ENCODE data around the gene TENT4A. TPM values are rescaled to one million over a fixed set of nuclear protein-coding genes. Genes with fewer than 3 reads are reported as not detected.

Gene TENT4A
- total and polyA plus RNA-seq, 2 of the 13 experiments (the other 11 are each of a cell fraction or from before 2014, with no cell fraction given) = 6.3 to 13.3 TPM

DNA sequence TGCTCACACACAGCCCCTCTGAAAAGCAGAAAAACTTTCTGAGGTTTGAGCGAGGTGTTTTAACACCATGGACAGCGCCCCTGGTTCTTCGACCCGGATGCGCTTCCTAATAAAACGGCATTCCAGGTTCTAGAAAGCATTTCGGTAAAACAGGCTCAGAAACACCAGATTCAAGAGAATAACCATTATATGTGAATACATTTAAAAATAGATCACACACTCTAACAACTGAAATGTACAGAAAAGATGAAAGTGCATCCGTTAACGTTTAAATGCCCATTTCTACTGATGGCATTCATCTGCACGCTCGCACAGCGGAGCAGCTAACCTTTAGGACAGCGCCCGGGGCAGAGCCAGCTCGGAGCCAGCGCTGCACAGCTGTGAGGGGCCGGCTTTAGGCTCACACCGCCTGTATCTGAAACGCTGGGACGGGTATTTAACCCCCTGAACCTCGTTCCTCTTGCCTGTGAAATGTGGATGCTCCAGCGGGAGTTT is 26.3 kb upstream of the TENT4A start (continued):
- TF ChIP-seq ZNF800 (CRISPR knock-in tag; IDR thresholded peaks at IDR 0.05) (peak; percentile 64; the same call in 1 of the 2 replicates), MEF2D (CRISPR knock-in tag; IDR thresholded peaks at IDR 0.05) (no peak), ZNF878 (CRISPR knock-in tag; IDR thresholded peaks at IDR 0.05) (peak; percentile 52; the same call in 1 of the 2 replicates), CENPBD1 (CRISPR knock-in tag; IDR thresholded peaks at IDR 0.05; ENCODE audit: borderline replicate concordance, low read depth) (no peak), THAP9 (CRISPR knock-in tag; IDR thresholded peaks at IDR 0.05; ENCODE audit: borderline replicate concordance) (no peak), CBX5 (CRISPR knock-in tag; IDR thresholded peaks at IDR 0.05; ENCODE audit: borderline replicate concordance) (no peak), ZNF597 (CRISPR knock-in tag; IDR thresholded peaks at IDR 0.05) (no peak), CBFB (CRISPR knock-in tag; IDR thresholded peaks at IDR 0.05) (no peak), ZFAT (CRISPR knock-in tag; conservative IDR thresholded peaks at IDR 0.05) (no peak), ZNF891 (CRISPR knock-in tag; IDR thresholded peaks at IDR 0.05) (no peak), AGO1 (IDR thresholded peaks at IDR 0.05; ENCODE audit: low read depth, low read length, poor library complexity, severe bottlenecking) (no peak), SNAI1 (CRISPR knock-in tag; IDR thresholded peaks at IDR 0.05; ENCODE audit: borderline replicate concordance) (no peak), SMARCC2 (IDR thresholded peaks at IDR 0.05) (no peak), ZNF777 (CRISPR knock-in tag; IDR thresholded peaks at IDR 0.05) (no peak), HDAC1 (CRISPR knock-in tag; IDR thresholded peaks at IDR 0.05) (peak; percentile 37; the same call in 1 of the 2 replicates), ZBTB3 (CRISPR knock-in tag; IDR thresholded peaks at IDR 0.05; ENCODE audit: borderline replicate concordance, low read depth) (no peak), ZNF296 (CRISPR knock-in tag; conservative IDR thresholded peaks at IDR 0.05) (no peak), ZNF737 (CRISPR knock-in tag; IDR thresholded peaks at IDR 0.05; ENCODE audit: borderline replicate concordance) (no peak)
- TF ChIP-seq, protein P1, sequence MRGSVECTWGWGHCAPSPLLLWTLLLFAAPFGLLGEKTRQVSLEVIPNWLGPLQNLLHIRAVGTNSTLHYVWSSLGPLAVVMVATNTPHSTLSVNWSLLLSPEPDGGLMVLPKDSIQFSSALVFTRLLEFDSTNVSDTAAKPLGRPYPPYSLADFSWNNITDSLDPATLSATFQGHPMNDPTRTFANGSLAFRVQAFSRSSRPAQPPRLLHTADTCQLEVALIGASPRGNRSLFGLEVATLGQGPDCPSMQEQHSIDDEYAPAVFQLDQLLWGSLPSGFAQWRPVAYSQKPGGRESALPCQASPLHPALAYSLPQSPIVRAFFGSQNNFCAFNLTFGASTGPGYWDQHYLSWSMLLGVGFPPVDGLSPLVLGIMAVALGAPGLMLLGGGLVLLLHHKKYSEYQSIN (CRISPR knock-in tag; IDR thresholded peaks at IDR 0.05; ENCODE audit: borderline replicate concordance) = no peak
- TF ChIP-seq, protein P2, sequence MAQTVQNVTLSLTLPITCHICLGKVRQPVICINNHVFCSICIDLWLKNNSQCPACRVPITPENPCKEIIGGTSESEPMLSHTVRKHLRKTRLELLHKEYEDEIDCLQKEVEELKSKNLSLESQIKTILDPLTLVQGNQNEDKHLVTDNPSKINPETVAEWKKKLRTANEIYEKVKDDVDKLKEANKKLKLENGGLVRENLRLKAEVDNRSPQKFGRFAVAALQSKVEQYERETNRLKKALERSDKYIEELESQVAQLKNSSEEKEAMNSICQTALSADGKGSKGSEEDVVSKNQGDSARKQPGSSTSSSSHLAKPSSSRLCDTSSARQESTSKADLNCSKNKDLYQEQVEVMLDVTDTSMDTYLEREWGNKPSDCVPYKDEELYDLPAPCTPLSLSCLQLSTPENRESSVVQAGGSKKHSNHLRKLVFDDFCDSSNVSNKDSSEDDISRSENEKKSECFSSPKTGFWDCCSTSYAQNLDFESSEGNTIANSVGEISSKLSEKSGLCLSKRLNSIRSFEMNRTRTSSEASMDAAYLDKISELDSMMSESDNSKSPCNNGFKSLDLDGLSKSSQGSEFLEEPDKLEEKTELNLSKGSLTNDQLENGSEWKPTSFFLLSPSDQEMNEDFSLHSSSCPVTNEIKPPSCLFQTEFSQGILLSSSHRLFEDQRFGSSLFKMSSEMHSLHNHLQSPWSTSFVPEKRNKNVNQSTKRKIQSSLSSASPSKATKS (CRISPR knock-in tag; IDR thresholded peaks at IDR 0.05) = no peak

All from HepG2 (cell line).